C4-2B (cell line): Measurements from ENCODE around the gene KRT82.

Source experiments
- CTCF ChIP-seq: fragments of 450-650 bp; conservative IDR thresholded peaks from 2 replicates; pipeline ENCODE4 v1.5.1; 2017; ENCODE audit warnings: mild to moderate bottlenecking
- ZFX ChIP-seq: fragments of 450-650 bp; IDR thresholded peaks from 2 replicates; pipeline ENCODE4 v1.6.1; 2017

GRCh38 chr12:52455821-52456220 lies 49.7 kb upstream of the KRT82 start:
- TF ChIP-seq CTCF (no peak), ZFX (no peak)
